Stimulated activated CD8-positive, alpha-beta memory T cell treated with anti-CD3 and anti-CD28 coated beads, Interleukin-7, amount 100 ng/mL, for 48 hours (primary cell): ENCODE data around the gene TNFRSF4.
"Not testable (repeated sequence)": the region's sequence is repeated elsewhere in the genome, so short reads cannot be mapped to it uniquely, and the experiment has no call there.

Source experiments
- DNase-seq, 2 donors: peaks; one replicate each; pipeline ENCODE4 v3.0.0-alpha.2; 2020; ENCODE audit warnings: low read depth in 1 of 2; ENCODE audit errors: extremely low read depth in 1 of 2

TNFRSF4 gene

GRCh38 chr1:1213345-1214265 is at the start of gene TNFRSF4:
TSS of gene TNFRSF4 (minus strand) at chr1:1214153. CDS start at chr1:1214127, 26 bp downstream.
- no peak for DNase-seq

- DNase-seq: no peak
Observed at GRCh38 chr1:1262758-1263157, 48.8 kb upstream of the TNFRSF4 start.

DNA sequence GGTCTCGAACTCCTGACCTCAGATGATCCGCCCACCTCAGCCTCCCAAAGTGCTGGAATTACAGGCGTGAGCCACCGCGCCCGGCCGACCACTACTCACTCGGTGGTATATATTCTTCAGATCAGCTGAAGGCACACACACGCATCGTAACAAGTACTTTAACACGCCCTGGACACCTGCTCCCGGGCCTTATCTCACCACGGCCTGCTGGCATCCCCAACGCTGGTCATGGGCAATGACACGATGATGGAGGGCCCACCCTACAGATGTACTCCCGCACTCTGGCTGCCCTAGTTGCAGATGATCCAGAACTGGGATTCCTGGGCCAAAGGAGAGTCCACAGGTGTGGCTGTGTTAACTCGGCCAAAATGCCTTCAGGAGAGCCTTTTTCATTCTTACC is 48.1 kb upstream of the TNFRSF4 start:
- DNase-seq: no peak

DNA sequence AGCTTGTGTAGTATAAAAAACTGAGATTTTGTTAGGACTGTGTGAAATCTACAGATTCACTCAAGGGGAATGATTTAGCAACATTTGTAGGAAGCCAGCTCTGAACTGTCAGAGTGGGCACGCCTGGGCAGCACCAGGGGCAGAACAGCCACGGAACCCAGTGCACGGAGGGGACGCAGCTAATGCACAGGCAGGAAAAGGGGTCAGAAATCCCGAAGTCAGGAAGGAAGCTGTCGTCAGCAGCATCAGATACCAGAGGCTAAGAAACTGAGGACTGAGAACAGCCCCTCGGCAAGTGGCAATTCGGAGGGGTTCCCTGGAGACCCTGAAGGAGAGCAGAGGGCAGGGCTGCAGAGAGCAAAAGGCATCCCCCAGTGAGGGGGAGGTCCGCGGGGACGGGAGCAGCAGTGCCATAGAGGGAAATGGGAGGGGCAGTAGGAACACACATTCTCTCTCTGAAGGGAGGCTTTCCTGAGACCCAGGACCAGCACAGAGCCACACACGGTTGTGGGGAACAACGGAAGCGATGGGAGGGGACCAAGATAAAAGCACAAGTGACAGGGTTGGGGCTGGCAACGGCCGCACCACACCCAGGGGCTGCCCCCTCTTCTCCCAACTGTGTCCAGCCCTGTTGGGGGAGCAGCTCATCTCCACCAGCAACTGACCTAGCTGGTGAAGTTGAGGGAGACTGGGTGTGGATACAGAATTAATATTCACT is 47.0 kb upstream of the TNFRSF4 start:
- no peak for DNase-seq

GRCh38 chr1:1259951-1260600 is 46.1 kb upstream of the TNFRSF4 start:
- no peak for DNase-seq

DNA sequence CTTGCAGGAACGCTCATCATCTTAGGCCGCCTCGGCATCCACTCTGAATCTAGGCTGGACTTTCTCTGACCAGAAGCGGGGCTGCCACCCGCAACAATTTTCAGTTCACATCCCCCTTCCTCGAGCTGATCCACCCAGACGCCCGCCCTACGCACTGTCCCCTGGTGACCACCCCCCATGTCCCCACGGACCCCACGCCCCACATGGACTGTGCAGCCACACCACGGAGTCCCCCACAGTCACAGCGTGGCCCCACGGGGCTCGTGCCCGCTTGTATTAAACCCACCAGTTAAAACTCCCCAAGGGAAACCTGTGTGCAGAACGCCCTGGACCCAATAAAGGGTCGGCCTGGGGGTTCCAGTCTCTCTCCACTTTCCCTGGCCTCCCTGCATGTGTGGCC is 45.6 kb upstream of the TNFRSF4 start:
- DNase-seq: no peak

GRCh38 chr1:1259119-1259488 is 45.2 kb upstream of the TNFRSF4 start:
- DNase-seq: no peak

DNA sequence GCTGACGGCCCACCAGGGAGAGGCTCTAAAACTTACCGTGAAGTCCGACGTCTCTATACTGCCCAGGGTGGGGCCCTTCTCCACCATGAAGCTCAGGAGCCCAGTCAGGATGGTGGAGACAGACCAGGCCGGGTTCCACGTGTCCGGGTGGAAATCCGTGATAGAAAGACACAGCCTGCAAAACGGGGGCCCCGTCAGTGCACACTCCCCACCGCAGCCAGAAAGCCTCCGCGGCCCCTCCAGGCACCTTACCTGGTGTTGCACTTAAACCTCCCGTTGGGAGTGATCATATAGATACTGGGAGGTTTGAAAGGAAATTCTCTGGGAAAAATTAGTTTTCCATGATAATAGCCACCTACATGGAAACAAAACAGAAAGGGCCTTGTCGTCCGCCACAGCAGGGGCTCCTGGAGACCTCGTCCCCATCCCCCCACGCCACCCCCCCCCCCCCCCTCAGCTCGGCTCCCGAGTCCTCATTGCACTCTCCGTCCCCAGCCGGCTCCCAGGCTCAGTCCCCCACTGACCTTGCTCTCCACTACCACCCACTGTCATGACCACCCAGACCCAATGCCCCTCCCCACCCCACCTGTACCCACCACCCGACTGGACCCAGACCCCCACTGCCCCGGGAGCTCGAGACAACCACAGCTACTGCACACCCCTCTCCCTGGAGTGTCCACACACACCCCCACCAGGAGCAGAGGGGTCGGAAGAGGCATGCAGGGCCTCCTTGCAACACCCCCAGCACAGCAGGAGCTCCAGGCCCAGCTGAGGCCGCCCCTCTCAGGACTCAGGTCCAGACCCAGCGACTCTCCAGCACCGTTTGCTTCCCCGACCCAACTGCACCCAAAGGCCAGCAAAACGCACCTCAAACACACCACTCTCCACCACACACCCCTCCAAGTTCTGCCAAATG is 43.3 kb upstream of the TNFRSF4 start:
- no peak for DNase-seq

- DNase-seq: no peak
Observed at GRCh38 chr1:1255611-1256010, 41.7 kb upstream of the TNFRSF4 start.

- DNase-seq: no peak
Observed at GRCh38 chr1:1255078-1255477, 41.1 kb upstream of the TNFRSF4 start.

- DNase-seq: no peak
Observed at GRCh38 chr1:1254667-1254998, 40.7 kb upstream of the TNFRSF4 start.

GRCh38 chr1:1253972-1254666 is 40.2 kb upstream of the TNFRSF4 start:
- DNase-seq: no peak

DNA sequence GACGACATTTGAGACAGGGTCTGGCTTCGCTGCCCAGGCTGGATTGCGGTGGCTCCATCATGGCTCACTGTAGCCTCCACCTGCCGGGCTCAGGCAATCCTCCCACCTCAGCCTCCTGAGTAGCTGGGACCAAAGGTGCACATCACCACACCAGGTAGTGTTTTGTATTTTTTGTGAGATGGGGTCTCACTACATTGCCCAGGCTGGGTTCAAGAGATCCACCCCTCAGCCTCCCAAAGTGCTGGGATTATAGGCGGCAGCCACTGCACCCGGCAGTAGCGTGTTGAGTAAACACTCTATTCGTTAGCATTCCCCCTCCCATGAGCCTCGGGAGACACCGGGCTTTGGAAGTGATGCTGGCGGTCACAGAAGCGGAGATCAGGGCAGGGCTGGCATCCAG is 39.4 kb upstream of the TNFRSF4 start:
- no peak for DNase-seq

DNA sequence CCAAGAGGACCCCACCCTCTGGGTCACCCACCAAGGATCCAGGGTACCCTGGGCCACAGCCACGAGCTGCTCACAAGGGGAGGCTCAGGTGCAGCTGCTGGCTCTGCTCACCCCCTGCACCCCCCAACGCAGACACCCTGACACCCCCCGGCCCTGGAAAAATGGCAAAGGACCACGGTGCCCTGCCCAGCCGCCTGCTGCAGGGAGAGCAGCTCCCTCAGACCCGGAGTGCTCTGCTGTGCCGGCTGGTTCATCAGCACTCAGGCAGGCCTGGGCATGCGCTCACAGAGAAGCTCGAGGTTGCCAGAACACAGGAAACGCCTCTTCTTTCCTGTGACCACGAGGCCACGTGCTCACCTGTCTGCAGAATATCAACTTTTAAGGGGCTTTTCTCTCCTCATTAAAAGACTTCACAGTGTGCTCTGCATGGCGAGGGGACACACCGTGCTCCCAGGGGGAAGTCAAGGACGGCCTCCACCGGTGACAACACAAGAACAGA is 36.9 kb upstream of the TNFRSF4 start:
- DNase-seq: peak; percentile 56 to 59

DNA sequence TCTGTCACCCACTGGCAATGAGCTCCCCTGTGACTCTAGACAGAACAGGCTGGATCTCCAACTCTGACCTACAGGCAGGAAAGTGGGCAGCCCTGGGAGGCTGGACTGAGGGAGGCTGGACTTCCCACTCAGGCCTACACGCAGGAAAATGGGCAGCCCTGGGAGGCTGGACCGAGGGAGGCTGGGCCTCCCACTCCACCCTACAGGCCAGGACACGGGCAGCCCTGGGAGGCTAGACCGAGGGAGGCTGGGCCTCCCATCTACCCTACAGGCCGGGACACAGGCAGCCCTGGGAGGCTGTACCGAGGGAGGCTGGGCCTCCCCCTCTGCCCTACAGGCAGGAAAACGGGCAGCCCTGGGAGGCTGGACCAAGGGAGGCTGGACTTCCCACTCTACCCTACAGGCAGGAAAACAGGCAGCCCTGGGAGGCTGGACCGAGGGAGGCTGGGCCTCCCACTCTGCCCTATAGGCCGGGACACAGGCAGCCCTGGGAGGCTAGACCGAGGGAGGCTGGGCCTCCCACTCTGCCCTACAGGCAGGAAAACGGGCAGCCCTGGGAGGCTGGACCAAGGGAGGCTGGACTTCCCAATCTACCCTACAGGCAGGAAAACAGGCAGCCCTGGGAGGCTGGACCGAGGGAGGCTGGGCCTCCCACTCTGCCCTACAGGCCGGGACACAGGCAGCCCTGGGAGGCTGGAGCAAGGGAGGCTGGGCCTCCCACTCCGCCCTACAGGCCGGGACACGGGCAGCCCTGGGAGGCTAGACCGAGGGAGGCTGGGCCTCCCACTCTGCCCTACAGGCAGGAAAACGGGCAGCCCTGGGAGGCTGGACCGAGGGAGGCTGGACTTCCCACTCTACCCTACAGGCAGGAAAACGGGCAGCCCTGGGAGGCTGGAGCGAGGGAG is 34.3 kb upstream of the TNFRSF4 start:
- not testable (repeated sequence) for DNase-seq

DNA sequence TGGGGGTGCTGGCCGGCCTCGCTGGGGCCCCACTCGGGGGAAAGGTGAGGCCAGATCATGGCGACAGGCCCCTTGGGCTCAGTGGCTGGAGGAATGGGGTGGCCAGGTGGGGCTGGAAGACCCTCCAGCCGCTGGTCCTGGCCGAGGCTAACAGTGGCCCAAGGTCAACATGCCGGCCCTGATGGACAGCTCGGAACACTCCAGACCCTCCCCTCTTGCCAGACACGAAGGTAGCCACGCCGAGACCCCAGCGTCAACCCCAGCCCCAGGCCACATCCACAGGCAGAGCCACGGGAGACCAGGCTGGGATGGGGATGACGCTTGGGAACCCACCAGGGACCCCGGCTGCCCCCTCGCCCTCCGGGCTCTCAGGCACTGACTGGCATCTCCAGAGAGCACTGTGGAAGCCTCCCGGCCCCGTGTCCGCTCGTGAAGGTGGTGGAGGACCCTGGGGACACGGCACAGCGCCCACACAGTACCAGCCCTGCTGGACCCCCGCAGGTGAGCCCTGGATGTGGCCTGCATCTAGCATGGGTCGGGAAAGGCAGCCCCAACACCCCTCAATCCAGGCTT is 33.5 kb upstream of the TNFRSF4 start:
- DNase-seq: no peak

- no peak for DNase-seq
Observed at GRCh38 chr1:1246577-1247340, 32.8 kb upstream of the TNFRSF4 start, which contains the start of gene C1QTNF12. TSS of gene C1QTNF12 (minus strand) at chr1:1246722. CDS start at chr1:1246690, 32 bp downstream.
